GM23248 (cell line): ENCODE results near the gene GPR61.

Source experiments
- EZH2 ChIP-seq: fragments of 200-600 bp; sonication (generic); IDR thresholded peaks from 2 replicates; pipeline ENCODE4 v1.6.1; 2018; ENCODE audit warnings: antibody characterized with exemption, mild to moderate bottlenecking; ENCODE audit not compliant: insufficient read depth, poor library complexity, severe bottlenecking
- EZH2phosphoT487 ChIP-seq: fragments of 200-600 bp; sonication (generic); IDR thresholded peaks from 2 replicates; pipeline ENCODE4 v1.6.1; 2018; ENCODE audit warnings: antibody characterized with exemption, moderate library complexity, mild to moderate bottlenecking, low read depth; ENCODE audit not compliant: insufficient read depth

- TF ChIP-seq EZH2phosphoT487, result no peak
- no peak for TF ChIP-seq EZH2
These were observed 3.8 kb downstream of the GPR61 start for GRCh38 chr1:109543283-109543987.
